ENCODE measurements around the gene PSENEN.
"Not testable (repeated sequence)": the region's sequence is repeated elsewhere in the genome, so short reads cannot be mapped to it uniquely, and the experiment has no call there.

PSENEN gene

GRCh38 chr19:35788205-35788960, 42.9 kb downstream of the PSENEN start:
- DNase-seq (ENCODE audit: low read depth in 3 of 3): no peak

- no peak for DNase-seq (ENCODE audit: low read depth in 3 of 3)
Measured at GRCh38 chr19:35789195-35789977, 43.9 kb downstream of the PSENEN start.

GRCh38 chr19:35789978-35790944, 44.8 kb downstream of the PSENEN start:
- DNase-seq (ENCODE audit: low read depth in 3 of 3): no peak

GRCh38 chr19:35790981-35791813, 45.7 kb downstream of the PSENEN start:
- DNase-seq (ENCODE audit: low read depth in 3 of 3): no peak

GRCh38 chr19:35791814-35792279, 46.4 kb downstream of the PSENEN start:
- no peak for DNase-seq (ENCODE audit: low read depth in 3 of 3)

- no peak for DNase-seq (ENCODE audit: low read depth in 3 of 3)
Measured at GRCh38 chr19:35792312-35792711, 46.9 kb downstream of the PSENEN start.

- no peak for DNase-seq (ENCODE audit: low read depth in 3 of 3)
Measured at GRCh38 chr19:35792888-35793287, 47.4 kb downstream of the PSENEN start.

GRCh38 chr19:35793381-35794165, 48.1 kb downstream of the PSENEN start:
- DNase-seq (ENCODE audit: low read depth in 3 of 3): no peak

GRCh38 chr19:35795564-35795963, 50.1 kb downstream of the PSENEN start:
- not testable (repeated sequence) for DNase-seq (ENCODE audit: low read depth in 3 of 3)

All from stimulated activated CD4-positive, alpha-beta T cell treated with anti-CD3 and anti-CD28 coated beads, TNF-alpha, amount 100 ng/mL, for 24 hours (primary cell).